Muscle of back (tissue), 11 donors: ENCODE data around the gene SLC36A4. TPM values are rescaled to one million over a fixed set of nuclear protein-coding genes. Genes with fewer than 3 reads are reported as not detected.
"Not testable (repeated sequence)": the region's sequence is repeated elsewhere in the genome, so short reads cannot be mapped to it uniquely, and the experiment has no call there.

ENCODE experiments used
- DNase-seq, 3 donors: peaks; one replicate each; pipeline versions ENCODE4 v3.0.0 to v3.0.0-alpha.2; 2013
- polyA plus RNA-seq, 10 donors: library from polyadenylated mRNA; unstranded; fragments of 120-200 nt; gene quantifications; one replicate each; pipeline ENCODE4 v1.2.1, GENCODE V29; 2013; ENCODE audit not compliant: insufficient read length in 10 of 10

Gene SLC36A4
- polyA plus RNA-seq, 10 donors: 6.2 to 12.3 (median 8.6) TPM

DNA sequence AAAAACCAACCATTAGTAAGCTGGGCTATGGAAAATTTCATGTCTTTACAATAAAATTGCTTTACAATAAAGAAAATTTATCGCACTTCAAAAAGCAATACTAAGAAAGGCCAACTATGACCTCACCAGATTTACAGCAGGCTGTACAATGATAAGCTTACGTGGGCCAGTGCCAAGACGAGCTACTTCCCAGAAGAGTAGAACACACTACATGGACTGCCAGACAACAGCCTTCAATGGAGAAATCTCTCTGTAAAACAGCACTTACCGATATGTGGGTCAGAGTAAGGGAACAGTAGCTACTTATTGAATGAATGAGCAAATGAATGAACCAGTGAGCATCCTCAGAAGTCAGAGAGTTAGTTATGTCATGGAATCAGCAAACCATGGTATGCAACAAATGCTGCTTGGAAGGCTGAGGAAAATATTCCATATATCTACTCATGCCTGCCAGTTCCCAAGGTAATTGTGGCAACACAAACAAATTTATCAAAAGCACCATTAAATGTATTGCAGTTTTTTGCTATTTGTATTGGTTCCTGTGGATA, 74.4 kb downstream of the SLC36A4 start:
- peak; percentile 11 to 78 (median 34) for DNase-seq

DNA sequence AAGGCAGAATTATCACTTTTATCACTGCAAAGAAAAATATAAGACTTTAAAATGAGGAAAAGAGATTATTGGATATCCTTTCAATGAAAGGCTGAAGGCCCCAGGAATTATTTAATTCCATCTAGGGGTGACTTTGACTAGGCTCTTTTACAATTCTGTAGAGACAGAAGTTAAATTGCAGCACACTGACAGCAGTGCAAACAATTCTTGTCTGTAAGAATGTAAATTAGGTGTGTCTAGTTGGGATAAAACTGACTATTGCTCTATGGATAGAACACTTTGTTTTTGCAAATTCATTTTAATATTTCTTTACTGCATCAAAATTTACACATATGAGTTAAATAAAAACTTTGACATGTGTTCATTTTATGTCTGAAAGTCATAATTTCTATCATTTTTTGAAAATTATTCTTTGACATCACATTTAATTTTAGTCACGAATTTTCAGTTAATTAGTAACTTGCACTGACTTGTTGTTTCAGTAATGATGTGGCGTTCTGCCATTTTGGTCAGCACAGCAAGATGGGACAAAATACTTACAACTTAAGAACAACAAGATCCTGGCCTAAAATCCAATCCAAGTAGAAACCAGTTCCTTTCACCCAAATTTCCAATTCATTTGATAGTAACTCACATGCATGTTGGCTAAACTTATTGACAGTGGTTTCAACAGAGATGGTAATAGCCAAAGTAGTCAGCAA, 75.1 kb downstream of the SLC36A4 start:
- DNase-seq: no peak

DNA sequence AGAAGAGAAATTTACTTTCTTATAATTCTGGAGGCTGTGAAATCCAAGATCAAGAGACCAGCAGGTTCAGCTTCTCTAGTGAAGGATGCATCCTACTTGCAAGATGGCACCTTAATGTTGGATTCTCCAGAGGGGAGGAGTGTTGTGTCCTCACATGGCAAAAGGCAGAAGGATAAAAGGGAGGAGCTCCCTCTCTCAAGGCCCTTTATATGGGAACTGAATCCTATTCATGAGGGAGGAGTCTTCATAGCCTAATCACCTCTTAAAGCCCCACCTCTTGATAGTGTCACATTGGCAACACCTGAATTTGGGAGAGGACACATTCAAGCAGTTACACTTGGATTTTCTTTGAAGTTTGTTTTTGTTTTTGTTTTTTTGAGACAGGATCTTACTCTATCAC, 79.5 kb downstream of the SLC36A4 start:
- no peak for DNase-seq

DNA sequence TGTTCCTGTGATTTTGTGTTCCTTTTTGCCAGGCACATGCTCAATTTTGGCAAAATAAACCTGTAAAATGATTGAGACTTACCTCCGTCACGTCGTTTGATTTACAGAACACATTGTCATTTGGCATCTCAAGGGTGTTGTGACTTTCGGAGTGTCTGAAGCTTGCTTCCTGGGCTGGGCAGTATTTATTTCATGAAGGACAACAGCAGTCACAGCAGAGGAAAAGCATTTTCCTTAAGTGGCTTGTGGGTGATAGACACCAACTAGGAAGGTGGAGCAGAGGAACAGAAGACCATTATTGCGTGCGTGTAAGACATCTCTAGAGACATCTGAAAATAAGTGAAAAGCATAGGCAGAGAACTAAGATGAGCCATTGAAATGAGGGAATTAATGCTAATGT, 80.2 kb downstream of the SLC36A4 start:
- no peak for DNase-seq

DNA sequence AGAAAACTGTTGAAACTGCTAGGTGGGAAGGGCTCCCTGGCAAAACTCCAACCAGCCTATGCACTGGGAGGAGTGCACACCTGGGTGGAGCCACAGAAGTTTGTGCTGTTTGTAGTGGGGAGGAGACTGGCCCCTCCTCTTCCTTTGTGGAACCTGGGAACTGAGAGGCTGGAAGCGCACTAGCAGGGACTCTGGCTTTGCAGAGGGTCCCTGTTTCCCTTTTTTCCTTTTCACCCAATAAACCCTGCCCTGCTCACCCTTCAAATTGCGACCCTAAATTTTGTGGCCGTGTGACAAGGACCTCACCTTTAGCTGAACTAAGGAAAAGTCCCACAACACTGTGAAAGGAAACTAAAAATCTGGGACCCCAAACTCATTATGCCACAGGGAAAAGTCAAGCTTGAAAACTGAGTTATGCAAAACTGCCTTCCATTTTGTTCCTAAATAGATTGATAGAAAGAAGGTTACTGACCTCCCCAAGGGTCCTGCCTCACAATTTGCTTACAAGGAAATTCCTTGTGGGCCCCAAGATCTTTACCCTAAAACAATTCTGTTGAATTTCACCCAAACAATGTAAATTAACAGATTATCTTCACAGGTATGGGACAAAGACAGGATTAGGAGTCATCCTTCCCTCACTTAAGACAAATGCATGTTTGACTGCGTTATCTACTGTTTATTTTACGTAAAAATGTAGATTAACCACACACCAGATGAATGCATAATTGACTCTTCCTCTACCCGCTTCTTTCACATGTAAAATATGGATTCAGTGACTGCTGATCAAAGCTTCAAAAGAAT, 81.0 kb downstream of the SLC36A4 start:
- DNase-seq: no peak

- DNase-seq: no peak
Measured at GRCh38 chr11:93114304-93114703, 83.5 kb downstream of the SLC36A4 start.

DNA sequence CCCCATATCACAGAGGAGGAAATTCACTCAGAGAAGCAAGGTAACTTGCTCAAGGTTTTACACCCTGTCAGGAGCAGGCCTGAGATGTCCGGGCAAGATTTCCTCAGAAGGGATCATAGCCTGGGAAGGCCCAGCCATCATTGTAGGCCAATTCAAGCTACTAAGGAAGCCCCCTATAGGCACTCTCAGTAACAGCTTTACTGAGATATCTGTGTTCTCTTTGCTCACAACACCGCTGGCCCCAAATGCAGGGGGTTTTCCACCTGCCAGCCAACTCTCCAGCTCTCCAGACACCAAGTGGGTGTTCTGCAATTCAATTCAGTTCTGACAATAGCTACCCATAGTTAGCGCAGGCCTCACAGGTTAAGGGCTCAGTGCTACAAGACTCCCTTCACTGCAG, 84.0 kb downstream of the SLC36A4 start:
- DNase-seq: no peak

GRCh38 chr11:93111147-93111546, 86.6 kb downstream of the SLC36A4 start:
- not testable (repeated sequence) for DNase-seq

- DNase-seq: no peak
Measured at GRCh38 chr11:93100211-93100610, 97.6 kb downstream of the SLC36A4 start.

DNA sequence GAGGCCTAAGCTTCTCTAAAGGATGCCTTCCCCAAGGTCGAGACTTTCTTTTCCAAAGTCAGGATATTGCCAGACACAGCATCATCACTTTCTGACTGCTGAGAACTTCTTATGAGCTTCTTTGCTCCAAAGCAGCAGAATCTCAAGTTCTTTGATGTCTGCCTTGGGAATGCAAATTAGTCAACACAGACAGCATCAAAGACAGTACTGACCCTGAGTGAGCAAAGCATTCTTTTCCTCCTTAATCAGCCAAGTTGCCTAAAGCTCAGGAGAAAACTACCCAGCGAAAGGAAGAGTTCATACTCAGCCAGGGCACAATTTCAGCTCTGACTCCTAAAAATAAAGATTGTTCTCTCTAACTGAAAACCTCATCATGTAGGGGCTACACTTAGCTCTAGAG, 98.0 kb downstream of the SLC36A4 start:
- DNase-seq: no peak

Other genes with a start within 250 kb of the SLC36A4 start
- not detected for gene MTNR1B, start 228.3 kb downstream of the SLC36A4 start, polyA plus RNA-seq
- gene DEUP1, start 132.8 kb upstream of the SLC36A4 start, polyA plus RNA-seq: under 1 TPM in 3 of 10 donors, not detected in 7; 0.18 to 0.22 (median 0.20) TPM